ENCODE data around the gene BLM. TPM values are rescaled to one million over a fixed set of nuclear protein-coding genes. Genes with fewer than 3 reads are reported as not detected.

BLM gene
- total RNA-seq, 4 donors from 2014 or later = 0.29 to 5.0 (median 0.48) TPM

- Histone ChIP-seq H3K4me3 (no peak overlapping the region), H3K27ac (no peak overlapping the region), H3K9me3 (no peaks in the 10 kb centered on the region), H3K36me3 (no peaks in the 10 kb centered on the region), H3K27me3 (no peaks in the 10 kb centered on the region), H3K4me1 (no peaks in the 10 kb centered on the region)
- TF ChIP-seq POLR2A (IDR thresholded peaks at IDR 0.05) (no peak), CTCF (IDR thresholded peaks at IDR 0.05) (no peak)
- DNase-seq = no peak
- intact Hi-C loops (cut with DNase I; ENCODE audit: low total_unique reads) = no loop called here
These were observed 7.9 kb upstream of the BLM start for GRCh38 chr15:90709278-90709677.

- no peak overlapping the region for H3K27ac ChIP-seq
- H3K9me3 ChIP-seq = no peaks in the 10 kb centered on the region
- no peak for DNase-seq
- no peaks in the 10 kb centered on the region for H3K4me1 ChIP-seq
- no peak overlapping the region for H3K4me3 ChIP-seq
- TF ChIP-seq CTCF (IDR thresholded peaks at IDR 0.05) = no peak
- TF ChIP-seq POLR2A (IDR thresholded peaks at IDR 0.05) = no peak
- no peaks in the 10 kb centered on the region for H3K27me3 ChIP-seq
- no peaks in the 10 kb centered on the region for H3K36me3 ChIP-seq
- intact Hi-C loops (cut with DNase I; ENCODE audit: low total_unique reads) = loop anchor here (10.0 kb wide), 1 partner anchor 174 kb away; the partner anchor contains the start of gene FES
These were observed 6.6 kb upstream of the BLM start for GRCh38 chr15:90710436-90711027.

GRCh38 chr15:90711418-90711824 is 5.7 kb upstream of the BLM start:
- TF ChIP-seq POLR2A (IDR thresholded peaks at IDR 0.05) (no peak), CTCF (IDR thresholded peaks at IDR 0.05) (no peak)
- no peaks in the 10 kb centered on the region for H3K27me3 ChIP-seq
- intact Hi-C loops (cut with DNase I; ENCODE audit: low total_unique reads) = loop anchor here (10.0 kb wide), 1 partner anchor 173 kb away; the partner anchor contains the start of gene FES

GRCh38 chr15:90711842-90712241 is 5.3 kb upstream of the BLM start:
- Histone ChIP-seq H3K36me3 (no peaks in the 10 kb centered on the region), H3K4me1 (peaks cover 0 to 3% of the 10 kb centered on the region in 2 donors)

More at GRCh38 chr15:90711418-90711824, 5.7 kb upstream of the BLM start:
- Histone ChIP-seq H3K4me1 (peaks cover 0 to 3% of the 10 kb centered on the region in 2 donors), H3K36me3 (no peaks in the 10 kb centered on the region), H3K27ac (no peak overlapping the region), H3K4me3 (no peak overlapping the region), H3K9me3 (no peaks in the 10 kb centered on the region)
- no peak for DNase-seq

More at GRCh38 chr15:90711842-90712241, 5.3 kb upstream of the BLM start:
- Histone ChIP-seq H3K4me3 (no peak overlapping the region), H3K27me3 (no peaks in the 10 kb centered on the region), H3K9me3 (no peaks in the 10 kb centered on the region), H3K27ac (no peak overlapping the region)
- intact Hi-C loops (cut with DNase I; ENCODE audit: low total_unique reads) = loop anchor here (10.0 kb wide), 1 partner anchor 173 kb away; the partner anchor contains the start of gene FES
- DNase-seq = no peak
- TF ChIP-seq POLR2A (IDR thresholded peaks at IDR 0.05) (no peak), CTCF (IDR thresholded peaks at IDR 0.05) (no peak)
